ENCODE results near the gene PDYN. TPM values are rescaled to one million over a fixed set of nuclear protein-coding genes. Genes with fewer than 3 reads are reported as not detected.

Gene PDYN
- total RNA-seq, 1 donor from 2014 or later, result not detected

GRCh38 chr20:1929460-1929859 is 64.4 kb downstream of the PDYN start:
- DNase-seq (ENCODE audit: low spot score, unreplicated experiment), result no peak
- no peak overlapping the region for H3K27ac Mint-ChIP-seq
- no peak overlapping the region for H3K4me3 Mint-ChIP-seq (ENCODE audit: low read depth)
- TF ChIP-seq CTCF (IDR thresholded peaks at IDR 0.05; ENCODE audit: unreplicated experiment), result no peak
- no peaks in the 10 kb centered on the region for H3K9me3 Mint-ChIP-seq (ENCODE audit: low read depth)
- no peaks in the 10 kb centered on the region for H3K4me1 Mint-ChIP-seq (ENCODE audit: low read depth)
- H3K36me3 Mint-ChIP-seq (ENCODE audit: insufficient read depth), result peaks cover 4% of the 10 kb centered on the region
- peaks cover 19% of the 10 kb centered on the region for H3K27me3 Mint-ChIP-seq

GRCh38 chr20:1928782-1929181 is 65.1 kb downstream of the PDYN start:
- Mint-ChIP-seq H3K36me3 (ENCODE audit: insufficient read depth) (peaks cover 4% of the 10 kb centered on the region), H3K27ac (no peak overlapping the region), H3K4me3 (ENCODE audit: low read depth) (no peak overlapping the region), H3K27me3 (peaks cover 14% of the 10 kb centered on the region), H3K9me3 (ENCODE audit: low read depth) (no peaks in the 10 kb centered on the region), H3K4me1 (ENCODE audit: low read depth) (no peaks in the 10 kb centered on the region)
- TF ChIP-seq CTCF (IDR thresholded peaks at IDR 0.05; ENCODE audit: unreplicated experiment), result no peak
- no peak for DNase-seq (ENCODE audit: low spot score, unreplicated experiment)

Other genes with a start within 250 kb of the PDYN start
- 15.2 and 16.2 TPM in 2 replicates for gene SIRPA, start 98.7 kb downstream of the PDYN start, total RNA-seq
- gene STK35, start 107.8 kb upstream of the PDYN start, total RNA-seq, result 39.8 and 41.9 TPM in 2 replicates

All from progenitor cell of endocrine pancreas (in vitro differentiated cells).